Neutrophil (primary cell): ENCODE measurements around the gene MLLT11.

Experiments
- H3K27ac ChIP-seq: fragments of 200-600 bp; sonication (generic); 2 replicates; pipeline ENCODE4 v1.5.1; 2016; ENCODE audit warnings: mild to moderate bottlenecking, moderate library complexity
- H3K27me3 ChIP-seq: fragments of 200-600 bp; sonication (generic); 2 replicates; pipeline ENCODE4 v1.6.0; 2016; ENCODE audit warnings: mild to moderate bottlenecking
- H3K36me3 ChIP-seq: fragments of 200-600 bp; sonication (generic); 2 replicates; pipeline ENCODE4 v1.5.1; 2017
- H3K4me1 ChIP-seq, 2 experiments: fragments of 200-600 bp in 1 of 2; sonication (generic) in 1 of 2; 1 replicate in 1 of 2; 2 replicates in 1 of 2; pipeline versions ENCODE4 v1.5.1 to v1.6.1; 2013 to 2016; ENCODE audit warnings: low read depth in 1 of 2, low read length in 1 of 2, mild to moderate bottlenecking in 1 of 2, moderate library complexity in 1 of 2; ENCODE audit not compliant: control insufficient read depth in 1 of 2, insufficient read depth in 1 of 2
- H3K4me3 ChIP-seq, 2 experiments: fragments of 200-600 bp in 1 of 2; sonication (generic) in 1 of 2; 1 replicate in 1 of 2; 2 replicates in 1 of 2; pipeline ENCODE4 v1.5.1; 2013 to 2016; ENCODE audit warnings: low read depth in 1 of 2, low read length in 1 of 2, mild to moderate bottlenecking in 1 of 2, moderate library complexity in 1 of 2
- H3K9me3 ChIP-seq: fragments of 200-600 bp; sonication (generic); 2 replicates; pipeline ENCODE4 v1.5.1; 2016
- CTCF ChIP-seq: fragments of 200-600 bp; sonication (generic); IDR thresholded peaks from 2 replicates; pipeline ENCODE4 v1.5.1; 2016; ENCODE audit warnings: antibody characterized with exemption

Gene MLLT11

GRCh38 chr1:151062741-151063371, 2.7 kb downstream of the MLLT11 start:
- H3K36me3 ChIP-seq = no peaks in the 10 kb centered on the region
- TF ChIP-seq CTCF = no peak
- peaks cover 18 to 20% of the 10 kb centered on the region in 2 experiments for H3K4me1 ChIP-seq
- no peak overlapping the region for H3K4me3 ChIP-seq
- no peaks in the 10 kb centered on the region for H3K27me3 ChIP-seq
- no peaks in the 10 kb centered on the region for H3K9me3 ChIP-seq
- no peak overlapping the region for H3K27ac ChIP-seq

GRCh38 chr1:151065089-151065645, 5.0 kb downstream of the MLLT11 start:
- peaks cover 10 to 20% of the 10 kb centered on the region in 2 experiments for H3K4me1 ChIP-seq
- no peaks in the 10 kb centered on the region for H3K27me3 ChIP-seq
- no peak overlapping the region for H3K4me3 ChIP-seq
- no peak for TF ChIP-seq CTCF
- H3K27ac ChIP-seq = no peak overlapping the region
- no peaks in the 10 kb centered on the region for H3K9me3 ChIP-seq
- H3K36me3 ChIP-seq = no peaks in the 10 kb centered on the region

- no peak for TF ChIP-seq CTCF
- Histone ChIP-seq H3K27ac (no peak overlapping the region), H3K9me3 (no peaks in the 10 kb centered on the region), H3K4me1 (peaks cover 14 to 20% of the 10 kb centered on the region in 2 experiments), H3K36me3 (no peaks in the 10 kb centered on the region), H3K27me3 (no peaks in the 10 kb centered on the region), H3K4me3 (no peak overlapping the region)
Observed at GRCh38 chr1:151067185-151067584, 7.0 kb downstream of the MLLT11 start.

GRCh38 chr1:151069103-151069486, 8.9 kb downstream of the MLLT11 start:
- no peaks in the 10 kb centered on the region for H3K9me3 ChIP-seq
- H3K27me3 ChIP-seq = no peaks in the 10 kb centered on the region
- peaks cover 14 to 20% of the 10 kb centered on the region in 2 experiments for H3K4me1 ChIP-seq
- peak overlapping the region; percentile 2 for H3K27ac ChIP-seq
- TF ChIP-seq CTCF = no peak
- no peaks in the 10 kb centered on the region for H3K36me3 ChIP-seq
- no peak overlapping the region for H3K4me3 ChIP-seq

- peak; percentile 87 for TF ChIP-seq CTCF
- peaks cover 14 to 20% of the 10 kb centered on the region in 2 experiments for H3K4me1 ChIP-seq
- H3K36me3 ChIP-seq = no peaks in the 10 kb centered on the region
- no peaks in the 10 kb centered on the region for H3K27me3 ChIP-seq
- peak within 1 kb of the TSS; percentile 96 for H3K27ac ChIP-seq
- H3K4me3 ChIP-seq = peak within 1 kb of the TSS; percentile 94 to 100
- H3K9me3 ChIP-seq = no peaks in the 10 kb centered on the region
Observed at GRCh38 chr1:151070474-151071276, 10.5 kb downstream of the MLLT11 start, which contains the start of gene GABPB2. GABPB2 (plus strand) TSS chr1:151070761; CDS start chr1:151088190, 17,429 bp downstream.
